Fibroblast of mammary gland (primary cell): ENCODE results near the gene KLHL29.

Experiments used
- DNase-seq: peaks from one replicate; pipeline ENCODE4 v3.0.0-alpha.2; 2010; ENCODE audit warnings: low read depth
- H3K4me3 ChIP-seq: 2 replicates; pipeline ENCODE4 v1.5.1; 2011; ENCODE audit warnings: low read depth, mild to moderate bottlenecking, low read length, moderate library complexity; ENCODE audit not compliant: control insufficient read depth
- CTCF ChIP-seq: conservative IDR thresholded peaks from 2 replicates; pipeline ENCODE4 v1.5.1; 2011; ENCODE audit warnings: low read depth, low read length, inconsistent platforms; ENCODE audit not compliant: control insufficient read depth, insufficient read depth

The KLHL29 gene

GRCh38 chr2:23449413-23449812 lies 64.4 kb downstream of the KLHL29 start:
- TF ChIP-seq CTCF = no peak

GRCh38 chr2:23449831-23450331 lies 64.9 kb downstream of the KLHL29 start:
- H3K4me3 ChIP-seq = no peak overlapping the region
- peak; percentile 19 for DNase-seq
- TF ChIP-seq CTCF = no peak

More at GRCh38 chr2:23449413-23449812, 64.4 kb downstream of the KLHL29 start:
- no peak for DNase-seq
- H3K4me3 ChIP-seq = no peak overlapping the region

GRCh38 chr2:23452372-23452771 lies 67.4 kb downstream of the KLHL29 start:
- no peak for TF ChIP-seq CTCF
- DNase-seq = no peak
- H3K4me3 ChIP-seq = no peak overlapping the region

GRCh38 chr2:23452853-23453420 lies 68.0 kb downstream of the KLHL29 start:
- no peak for TF ChIP-seq CTCF
- H3K4me3 ChIP-seq = no peak overlapping the region
- DNase-seq = peak; percentile 15

GRCh38 chr2:23453432-23453831 lies 68.5 kb downstream of the KLHL29 start:
- no peak for DNase-seq
- no peak for TF ChIP-seq CTCF
- H3K4me3 ChIP-seq = no peak overlapping the region

GRCh38 chr2:23453836-23454460 lies 69.0 kb downstream of the KLHL29 start:
- TF ChIP-seq CTCF = no peak
- H3K4me3 ChIP-seq = no peak overlapping the region
- no peak for DNase-seq
